T-helper 2 cell (primary cell): ENCODE data around the gene CR2.
"Not testable (repeated sequence)": the region's sequence is repeated elsewhere in the genome, so short reads cannot be mapped to it uniquely, and the experiment has no call there.

Source experiments
- DNase-seq, 5 experiments: peaks; one replicate each; pipeline versions ENCODE4 v3.0.0 to v3.0.0-alpha.2; 2012 to 2022
- total RNA-seq, 2 donors: gene quantifications; one replicate each; lab custom pipeline; 2026; lab: John Stamatoyannopoulos, UW

The CR2 gene
- total RNA-seq, result 2.4 to 2.5 reads per million in 2 donors

GRCh38 chr1:207454046-207454964, at the start of gene CR2:
TSS of gene CR2 (plus strand) at chr1:207454328. CDS start at chr1:207454419, 91 bp downstream.
- peak in 4 of 5 experiments; percentile 9 to 29 (median 14) for DNase-seq

GRCh38 chr1:207404849-207405525, 49.1 kb upstream of the CR2 start:
- peak in 2 of 5 experiments; percentile 21 to 81 for DNase-seq

- DNase-seq, result no peak
Measured at GRCh38 chr1:207405814-207406213, 48.3 kb upstream of the CR2 start.

- DNase-seq, result peak in 1 of 5 experiments; percentile 32
Measured at GRCh38 chr1:207407655-207408260, 46.4 kb upstream of the CR2 start.

GRCh38 chr1:207412845-207413244, 41.3 kb upstream of the CR2 start:
- DNase-seq, result no peak

- DNase-seq, result peak in 1 of 5 experiments; percentile 66
Measured at GRCh38 chr1:207414606-207415108, 39.5 kb upstream of the CR2 start.

GRCh38 chr1:207417076-207417475, 37.1 kb upstream of the CR2 start:
- DNase-seq, result no peak

- no peak for DNase-seq
Measured at GRCh38 chr1:207418351-207418750, 35.8 kb upstream of the CR2 start.

- no peak for DNase-seq
Measured at GRCh38 chr1:207420109-207420508, 34.0 kb upstream of the CR2 start.

GRCh38 chr1:207421078-207421477, 33.0 kb upstream of the CR2 start:
- DNase-seq, result no peak

GRCh38 chr1:207423560-207424292, 30.4 kb upstream of the CR2 start:
- DNase-seq, result no peak

GRCh38 chr1:207424570-207425131, 29.5 kb upstream of the CR2 start:
- DNase-seq, result no peak

- DNase-seq, result no peak
Measured at GRCh38 chr1:207427832-207428585, 26.1 kb upstream of the CR2 start.

- DNase-seq, result no peak
Measured at GRCh38 chr1:207428783-207429182, 25.3 kb upstream of the CR2 start.

GRCh38 chr1:207429963-207430362, 24.2 kb upstream of the CR2 start:
- DNase-seq, result no peak

- no peak for DNase-seq
Measured at GRCh38 chr1:207430602-207431001, 23.5 kb upstream of the CR2 start.

- DNase-seq, result no peak
Measured at GRCh38 chr1:207431508-207431907, 22.6 kb upstream of the CR2 start.

GRCh38 chr1:207433435-207433834, 20.7 kb upstream of the CR2 start:
- no peak for DNase-seq

GRCh38 chr1:207436746-207437145, 17.4 kb upstream of the CR2 start:
- DNase-seq, result not testable (repeated sequence)

- no peak for DNase-seq
Measured at GRCh38 chr1:207440626-207441025, 13.5 kb upstream of the CR2 start.
